HG03571 (cell line): ENCODE measurements around the gene GGTA1.
"Not testable (repeated sequence)": the region's sequence is repeated elsewhere in the genome, so short reads cannot be mapped to it uniquely, and the experiment has no call there.

ENCODE experiments used
- ATAC-seq: cut with Tn5 transposase; IDR thresholded peaks from one replicate; pipeline ENCODE4 v1.9.1; 2021; ENCODE audit not compliant: unreplicated experiment

GGTA1 gene

DNA sequence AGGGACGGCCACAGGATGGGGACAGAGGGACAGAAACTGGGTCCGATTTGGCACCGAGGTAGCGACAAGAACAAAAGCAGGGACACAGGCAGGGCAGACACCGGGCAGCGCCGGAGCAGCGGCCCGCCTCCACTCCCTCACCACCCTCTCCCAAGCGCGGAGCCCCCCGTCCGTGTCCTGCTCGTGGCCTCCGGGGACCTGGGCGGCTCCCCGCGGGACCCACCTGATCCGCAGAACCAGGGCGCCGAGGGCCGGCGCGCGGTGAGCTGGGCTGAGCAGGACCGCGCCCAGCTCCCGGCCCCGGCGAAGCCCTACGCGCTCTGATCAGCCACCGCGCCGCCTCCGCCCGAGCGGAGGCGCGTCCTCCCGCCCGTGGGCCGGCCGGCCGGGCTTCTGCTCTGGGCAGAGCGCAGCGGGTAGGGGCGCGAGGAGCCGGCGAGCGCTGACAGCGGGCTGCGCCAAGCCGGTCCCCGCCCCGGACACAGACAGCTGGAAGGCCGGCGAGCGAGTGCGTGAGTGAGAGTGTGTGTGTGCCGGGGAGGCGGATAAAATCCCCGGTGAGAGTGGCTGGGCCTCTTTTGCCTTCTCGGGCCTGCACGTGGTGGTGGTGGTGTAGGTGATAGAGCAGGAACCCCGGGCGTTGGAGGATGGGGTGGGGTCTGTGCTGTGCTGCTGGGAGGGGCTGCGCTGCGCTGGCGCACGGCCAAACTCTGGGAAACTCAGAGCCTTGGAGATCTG, at the start of gene GGTA1:
TSS of gene GGTA1 (minus strand) at position 418 of the 738 bp plus-strand sequence. CDS start 31,922 bp downstream, outside the sequence.
- ATAC-seq = no peak

DNA sequence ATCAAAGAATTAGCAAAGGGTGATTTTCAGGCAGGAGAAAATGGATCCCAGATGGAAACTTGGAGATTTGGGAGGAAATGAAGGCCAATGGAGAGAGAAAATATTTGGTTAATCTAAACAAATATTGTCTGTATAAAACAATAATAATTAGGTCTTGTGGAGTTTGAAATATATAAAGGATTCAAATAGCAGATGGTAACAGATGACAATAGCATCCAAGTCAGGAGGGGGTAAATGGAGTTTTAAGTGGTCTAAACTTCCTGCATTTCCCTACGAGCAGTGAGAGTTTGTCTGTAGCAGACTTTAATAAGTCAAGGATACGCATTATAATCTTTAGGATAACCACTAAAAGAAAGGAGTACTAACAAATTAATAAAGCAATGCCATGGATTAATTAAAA, 49.0 kb upstream of the GGTA1 start:
- no peak for ATAC-seq

DNA sequence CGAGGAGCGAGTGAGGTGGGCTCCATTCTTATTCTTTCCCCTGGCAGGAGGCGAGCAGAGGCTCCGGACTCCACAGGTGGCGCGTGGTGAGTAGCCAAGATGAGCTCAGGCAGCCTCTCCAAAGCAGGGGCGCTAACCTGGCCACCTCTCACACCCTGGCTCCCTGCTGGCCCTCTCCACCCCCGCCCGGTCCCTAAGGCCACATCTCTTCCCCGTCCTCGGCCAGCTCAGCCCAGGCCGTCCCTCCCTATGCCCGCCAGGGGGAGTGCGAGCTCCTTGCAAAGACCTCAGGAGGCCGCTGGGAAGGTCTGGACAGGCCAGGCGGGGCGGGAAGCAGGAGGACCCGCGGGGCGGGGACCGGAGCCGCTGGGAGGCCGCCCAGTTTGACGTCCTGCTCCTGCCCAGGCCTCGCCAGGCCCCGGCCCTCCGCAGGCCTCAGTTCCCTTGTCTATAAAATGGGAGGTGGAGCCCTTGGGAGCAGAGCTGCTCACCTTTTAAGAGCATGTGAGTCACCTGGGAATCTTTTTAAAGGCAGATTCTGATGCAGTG, 46.3 kb upstream of the GGTA1 start:
- peak; percentile 88 for ATAC-seq

DNA sequence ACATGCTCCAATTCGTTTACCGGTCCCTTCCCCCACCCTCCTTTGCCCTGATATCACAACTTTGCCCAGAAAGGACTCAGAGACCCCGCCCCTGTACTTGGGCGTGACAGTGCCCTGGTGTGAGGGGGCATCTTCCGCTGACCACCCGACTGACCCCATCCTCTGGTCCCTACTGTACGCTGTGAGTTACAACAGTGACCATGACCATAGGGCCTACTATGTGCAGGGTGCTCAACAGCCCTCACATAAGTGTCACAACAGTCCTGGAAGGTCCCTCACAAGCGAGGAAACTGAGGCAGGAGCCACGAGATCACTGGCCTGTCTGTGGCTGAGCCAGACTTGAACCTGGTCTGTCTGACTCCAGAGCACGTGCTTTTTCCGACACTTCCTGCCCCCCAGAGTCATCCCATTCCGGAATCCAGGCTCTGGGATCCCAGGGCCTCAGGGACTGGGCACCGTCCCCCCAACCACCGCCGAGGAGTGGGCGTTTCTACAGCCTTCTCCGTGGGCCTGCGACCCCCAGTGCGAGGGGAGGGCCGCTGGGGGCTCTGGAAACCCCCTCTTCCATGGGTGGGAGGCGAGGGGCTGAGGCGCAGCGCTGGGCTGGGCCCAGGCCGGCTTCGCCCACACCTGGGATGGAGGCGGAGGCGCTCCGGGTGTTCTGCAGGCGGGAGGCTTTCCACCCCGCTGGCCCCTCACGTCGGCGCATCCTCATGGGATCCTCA, 45.7 kb upstream of the GGTA1 start:
- no peak for ATAC-seq

DNA sequence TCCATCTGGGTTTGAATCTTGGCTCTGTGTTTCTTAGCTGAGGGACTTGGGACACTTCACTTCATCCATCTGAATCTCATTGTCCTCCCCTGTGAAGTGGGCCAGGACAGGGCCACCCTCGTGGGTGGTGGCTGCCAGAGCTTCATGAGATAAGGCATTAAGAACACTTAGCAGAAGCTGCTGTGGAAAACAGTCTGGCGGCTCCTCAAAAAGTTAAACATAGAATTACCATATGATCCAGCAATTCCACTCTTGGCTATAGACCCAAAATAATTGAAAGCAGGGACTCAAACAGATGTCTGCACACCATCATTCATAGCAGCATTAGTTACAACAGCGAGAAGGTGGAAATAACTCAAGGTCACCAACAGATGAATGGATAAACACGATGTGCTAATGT, 42.4 kb upstream of the GGTA1 start:
- ATAC-seq = no peak

DNA sequence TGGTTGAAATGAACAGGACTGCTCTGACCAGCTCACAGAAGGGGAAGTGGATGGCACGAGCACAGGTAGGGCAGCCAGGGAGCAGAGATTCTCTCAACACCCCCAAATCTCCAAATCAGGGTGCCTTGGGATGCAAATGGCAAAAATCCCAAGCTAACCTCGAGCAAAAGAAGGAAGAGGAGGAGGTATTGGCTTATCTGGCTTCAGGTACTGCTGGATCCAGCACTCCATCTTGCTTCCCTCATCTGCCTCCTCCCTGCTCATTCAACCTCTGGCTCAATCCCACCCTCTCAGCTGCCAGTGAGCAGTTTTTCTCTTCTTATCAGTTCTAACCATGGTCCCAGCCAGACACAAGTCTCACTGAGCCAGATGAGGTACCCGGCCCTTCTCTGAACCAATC, 41.6 kb upstream of the GGTA1 start:
- no peak for ATAC-seq

DNA sequence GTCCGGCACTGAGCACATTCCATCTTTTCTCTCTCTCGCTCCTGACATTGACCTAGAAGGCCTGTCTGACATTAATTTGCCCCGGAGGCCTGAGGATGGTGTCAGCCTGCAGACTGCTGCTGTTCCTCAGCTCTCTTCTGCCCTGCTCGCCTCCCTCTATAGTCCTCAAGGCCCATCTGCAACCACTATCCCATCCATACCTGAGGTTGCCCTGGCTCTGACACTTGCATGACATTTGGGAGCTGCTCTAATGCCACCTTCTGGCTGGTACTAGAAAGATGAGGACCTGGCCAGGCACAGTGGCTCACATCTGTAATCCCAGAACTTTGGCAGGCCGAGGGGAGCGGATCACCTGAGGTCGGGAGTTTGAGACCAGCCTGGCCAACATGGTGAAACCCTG, 38.6 kb upstream of the GGTA1 start:
- no peak for ATAC-seq

DNA sequence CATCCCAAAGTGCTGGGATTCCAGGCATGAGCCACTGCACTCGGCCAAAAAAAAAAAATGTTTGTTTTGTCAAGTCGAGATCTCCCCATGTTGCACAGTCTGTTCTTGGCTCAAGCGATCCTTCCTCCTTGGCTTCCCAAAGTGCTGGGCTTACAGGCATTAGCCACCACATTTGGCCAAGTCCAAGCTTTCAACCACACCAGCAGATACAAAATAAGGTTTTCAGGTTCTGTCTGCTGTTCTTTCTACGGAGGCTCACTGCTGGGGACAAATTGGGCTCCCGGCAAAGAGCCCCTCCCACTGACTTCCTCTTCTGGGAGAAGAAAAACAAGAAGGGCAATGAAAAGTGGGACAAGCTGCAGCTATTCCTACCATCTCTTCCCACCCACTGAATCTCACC, 37.6 kb upstream of the GGTA1 start:
- no peak for ATAC-seq

DNA sequence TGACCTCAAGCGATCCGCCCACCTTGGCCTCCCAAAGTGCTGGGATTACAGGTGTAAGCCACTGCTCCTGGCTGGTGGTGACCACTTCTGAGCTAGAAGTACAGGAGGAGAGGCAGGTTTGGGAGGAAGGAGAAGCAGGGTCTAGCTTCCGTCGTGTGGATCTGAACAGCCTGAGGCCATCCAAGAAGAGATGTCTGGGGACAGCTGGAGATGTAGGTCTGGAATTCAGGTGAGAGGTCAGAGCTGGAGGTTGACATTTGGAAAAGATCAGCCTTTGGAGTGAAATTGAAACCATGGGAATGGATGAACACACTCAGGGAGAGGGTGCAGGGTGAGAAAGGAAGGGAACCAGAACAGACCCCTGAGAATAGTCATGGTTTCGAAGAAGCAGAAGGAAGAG, 33.2 kb upstream of the GGTA1 start:
- ATAC-seq = no peak

DNA sequence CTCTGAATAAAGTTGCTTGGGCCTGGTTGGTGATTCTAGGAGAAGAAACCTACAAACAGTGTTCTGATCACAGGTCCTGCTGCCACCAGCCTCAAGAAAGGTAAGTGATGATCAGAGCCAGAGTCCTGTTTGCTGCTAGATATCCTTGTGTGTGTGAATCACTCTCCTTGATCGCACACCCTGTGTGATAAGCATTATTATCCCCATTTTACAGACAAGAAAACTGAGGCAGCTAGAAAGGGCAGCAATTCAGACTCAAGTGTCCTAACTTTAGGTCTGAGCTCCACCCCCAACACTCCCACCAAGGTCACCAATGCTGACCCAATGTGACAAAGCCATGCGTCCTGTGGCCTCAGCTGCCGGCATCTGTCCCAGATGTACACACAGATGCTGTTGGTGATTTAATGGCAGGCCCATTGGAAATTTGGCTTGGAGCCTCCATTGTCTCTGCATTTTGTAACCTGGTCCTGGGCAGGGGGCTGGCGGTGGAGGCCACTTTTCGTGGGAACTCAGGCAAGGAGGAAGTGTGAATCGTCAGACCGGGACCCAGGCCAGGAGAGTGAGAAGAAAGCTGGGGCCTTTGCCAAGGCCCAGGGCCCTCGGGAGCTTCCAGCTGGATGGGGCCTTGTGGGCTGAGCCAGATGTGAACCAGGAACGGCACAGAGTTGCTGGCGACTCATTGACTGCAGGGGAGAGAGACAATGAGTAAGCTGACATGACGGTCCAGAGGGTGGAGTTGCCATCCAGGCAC, 29.8 kb upstream of the GGTA1 start:
- no peak for ATAC-seq

DNA sequence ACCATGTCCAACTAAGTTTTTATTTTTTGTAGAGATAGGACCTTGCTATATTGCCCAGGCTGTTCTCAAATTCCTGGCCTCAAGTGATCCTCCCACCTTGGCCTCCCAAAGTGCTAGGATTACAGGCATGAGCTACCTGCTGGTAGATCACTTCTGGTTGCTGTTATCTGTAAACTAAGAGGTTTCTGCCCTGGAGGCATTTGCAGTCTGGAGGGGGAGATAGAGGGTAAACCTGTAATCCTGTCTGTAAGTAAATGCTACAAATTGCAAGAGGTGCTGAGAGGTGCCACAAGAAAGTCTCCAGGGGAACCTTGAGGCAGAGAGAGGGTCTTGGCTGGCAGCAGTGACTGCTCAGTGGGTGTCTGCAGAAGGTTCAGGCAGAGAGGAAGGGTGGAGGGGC, 29.0 kb upstream of the GGTA1 start:
- ATAC-seq = no peak

DNA sequence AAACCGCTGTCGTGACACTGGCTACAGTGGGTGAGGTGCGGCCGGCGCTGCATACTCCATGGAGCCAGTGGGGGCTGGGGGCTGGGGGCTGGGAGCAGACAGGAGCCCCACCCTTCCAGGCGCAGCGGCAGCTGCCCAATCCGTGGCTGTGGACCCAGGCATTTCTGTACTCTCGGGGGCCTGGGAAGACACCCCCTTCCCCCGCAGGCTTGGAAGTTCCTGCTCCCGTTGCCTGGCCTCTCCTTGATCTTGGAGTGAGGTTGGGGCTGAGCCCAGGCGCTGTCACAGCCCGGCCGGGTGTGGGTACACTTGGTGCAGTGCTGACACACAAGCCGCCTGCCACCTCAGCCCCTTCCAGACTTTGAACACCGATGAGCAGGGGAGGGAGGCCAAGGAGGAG, 27.7 kb upstream of the GGTA1 start:
- ATAC-seq = no peak

DNA sequence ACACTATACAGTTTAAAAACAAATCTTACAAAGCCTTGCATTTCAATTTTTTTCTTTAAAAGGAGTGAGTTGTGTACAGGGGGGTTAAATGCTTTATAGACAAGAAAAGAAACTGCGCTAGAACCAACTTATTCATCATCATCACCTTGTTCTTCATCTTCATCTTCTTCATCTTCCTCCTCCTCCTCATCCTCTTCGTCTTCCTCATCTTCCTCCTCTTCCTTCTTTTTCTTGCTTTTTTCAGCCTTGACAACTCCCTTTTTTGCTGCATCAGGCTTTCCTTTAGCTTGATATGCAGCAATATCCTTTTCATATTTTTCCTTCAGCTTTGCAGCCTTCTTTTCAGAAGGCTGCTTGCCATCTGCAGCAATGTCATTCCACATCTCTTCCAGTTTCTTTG, 20.0 kb upstream of the GGTA1 start:
- ATAC-seq = not testable (repeated sequence)

DNA sequence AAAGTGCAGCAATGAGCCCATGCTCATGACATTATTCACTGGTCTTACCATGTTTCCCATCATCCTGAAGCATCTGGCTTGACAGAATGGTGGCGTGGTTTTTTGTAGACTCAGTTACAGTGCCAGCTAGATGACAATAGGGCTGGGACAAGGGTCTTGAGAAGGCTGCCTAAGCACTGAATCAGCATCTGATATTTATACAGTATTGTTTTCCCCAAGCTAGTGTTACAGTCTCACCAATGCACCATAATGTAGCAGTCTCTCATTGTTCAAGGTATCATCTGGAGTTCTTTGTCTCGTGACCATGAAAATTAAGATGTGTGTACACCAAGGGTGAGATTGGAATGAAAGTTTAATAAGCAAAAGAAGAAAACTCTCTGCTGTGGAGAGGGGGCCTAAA, 19.0 kb upstream of the GGTA1 start:
- ATAC-seq = no peak

DNA sequence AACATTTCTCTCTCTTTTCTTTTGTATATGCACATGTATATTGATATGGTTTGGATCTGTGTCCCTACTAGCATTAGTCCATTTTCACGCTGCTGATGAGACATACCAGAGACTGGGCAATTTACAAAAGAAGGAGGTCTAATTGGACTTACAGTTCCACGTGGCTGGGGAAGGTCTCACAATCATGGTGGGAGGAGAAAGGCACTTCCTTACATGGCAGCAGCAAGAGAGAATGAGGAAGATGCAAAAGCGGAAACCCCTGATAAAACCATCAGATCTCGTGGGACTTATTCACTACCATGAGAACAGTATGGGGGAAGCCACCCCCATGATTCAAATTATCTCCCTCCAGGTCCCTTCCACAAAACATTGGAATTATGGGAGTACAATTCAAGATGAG, 13.5 kb upstream of the GGTA1 start:
- ATAC-seq = not testable (repeated sequence)

DNA sequence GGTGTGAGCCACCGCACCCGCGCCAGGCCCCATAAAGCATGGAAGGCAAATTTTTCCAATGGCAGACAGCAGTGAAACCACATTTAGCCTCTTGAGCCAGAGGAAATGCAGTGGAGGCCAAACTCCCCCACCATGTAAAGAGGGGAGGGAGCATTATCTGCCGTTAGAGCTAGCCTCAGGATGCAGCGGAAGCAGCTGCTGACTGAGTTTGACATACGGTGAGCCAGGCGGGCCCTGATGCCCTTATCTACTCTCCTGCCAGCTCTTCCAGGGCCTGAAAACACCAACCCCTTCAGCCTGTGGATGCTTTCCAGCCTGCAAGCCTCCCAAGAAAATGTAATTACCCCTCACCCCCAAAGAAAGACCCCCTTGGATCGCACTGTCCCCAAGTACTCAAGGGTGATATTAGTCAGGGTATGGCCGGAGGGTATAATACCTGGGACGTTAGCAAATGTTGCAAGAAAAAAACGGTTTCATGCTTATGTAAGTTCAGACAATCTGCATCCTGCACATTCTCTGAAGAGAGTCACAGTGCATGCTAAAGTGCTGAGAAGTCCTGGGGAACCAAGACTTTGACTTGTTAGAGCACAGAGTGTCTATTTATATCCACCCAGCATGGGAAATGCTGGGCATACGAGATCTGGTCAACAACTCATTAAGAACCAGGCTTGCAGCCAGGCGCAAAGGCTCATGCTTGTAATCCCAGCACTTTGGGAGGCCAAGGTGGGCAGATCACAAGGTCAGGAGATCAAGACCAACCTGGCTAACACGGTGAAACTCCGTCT, 11.3 kb upstream of the GGTA1 start:
- ATAC-seq = no peak

DNA sequence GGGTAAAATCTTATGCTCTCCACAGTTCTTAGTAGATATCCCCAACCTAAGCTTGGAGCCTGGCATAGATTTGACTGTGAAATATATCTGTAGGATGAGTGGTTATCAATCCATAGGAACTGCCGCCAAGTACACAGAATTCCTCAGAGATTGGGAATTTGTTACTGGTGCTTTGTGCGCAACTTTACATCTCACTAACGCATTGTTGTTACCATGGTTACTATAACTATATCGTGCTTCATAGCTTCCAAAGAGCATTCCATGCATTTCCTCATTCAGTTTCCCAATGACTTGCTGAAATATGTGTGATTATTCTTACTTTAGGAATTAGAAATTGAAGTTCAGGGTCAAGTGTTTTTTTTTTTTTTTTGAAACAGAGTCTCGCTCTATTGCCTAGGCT, 9.5 kb upstream of the GGTA1 start:
- ATAC-seq = no peak

DNA sequence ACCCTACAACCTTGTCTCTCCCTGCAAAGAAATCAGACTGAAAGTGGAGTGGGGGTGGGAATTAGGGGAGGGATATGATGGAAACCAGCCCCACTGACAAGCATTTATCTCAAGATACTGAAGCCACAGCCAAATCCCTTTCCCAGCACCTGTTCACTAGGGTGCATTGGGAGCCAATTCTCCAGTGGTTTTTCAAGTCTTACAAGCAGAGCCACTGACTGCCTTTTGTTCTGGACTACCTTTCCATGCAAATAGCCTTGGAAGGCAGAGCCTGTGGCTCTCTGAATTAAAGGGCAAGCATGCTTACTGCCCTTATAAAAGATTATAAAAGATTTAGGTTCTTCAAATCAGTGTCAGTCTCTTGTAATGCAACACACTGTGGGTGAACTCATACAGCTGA, 8.8 kb upstream of the GGTA1 start:
- ATAC-seq = no peak

DNA sequence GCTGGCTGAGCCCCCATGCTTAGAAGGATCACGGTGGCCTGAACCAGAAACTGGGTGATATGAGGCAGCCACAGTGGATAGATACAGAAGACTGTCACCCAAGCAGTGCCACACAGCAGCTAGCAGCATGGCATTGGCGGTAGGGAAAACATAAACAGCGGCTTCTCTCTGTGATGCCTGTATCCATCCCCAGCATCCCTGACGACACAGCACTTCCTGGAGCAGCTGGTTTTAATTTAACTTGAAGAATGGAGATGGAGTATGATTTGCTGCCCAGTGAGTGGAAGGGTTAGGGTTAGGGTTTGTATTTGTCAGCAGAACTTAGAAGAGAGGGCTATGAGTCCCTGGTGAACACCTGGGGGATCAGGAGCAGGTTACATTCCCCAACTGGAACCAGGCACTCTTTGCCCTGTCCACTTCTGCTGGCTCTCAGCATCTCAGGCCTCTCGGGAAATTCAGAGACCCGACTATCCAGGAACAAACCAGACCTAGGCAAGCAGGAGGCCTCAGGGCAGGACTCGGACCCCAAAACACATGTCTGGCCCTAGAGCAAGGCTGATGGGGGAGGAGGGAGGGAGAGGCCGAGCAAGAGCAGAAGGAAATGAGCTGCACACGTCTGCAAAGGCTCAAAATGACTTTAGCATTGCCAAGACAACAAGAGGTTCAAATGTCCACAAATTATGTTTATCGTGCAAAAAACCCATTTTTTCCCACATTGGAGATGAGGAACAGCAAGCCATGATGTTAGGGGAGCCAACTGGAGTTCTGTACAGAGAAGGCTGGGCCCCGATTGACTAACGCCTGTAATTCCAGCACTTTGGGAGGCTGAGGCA, 6.5 kb upstream of the GGTA1 start:
- ATAC-seq = no peak

DNA sequence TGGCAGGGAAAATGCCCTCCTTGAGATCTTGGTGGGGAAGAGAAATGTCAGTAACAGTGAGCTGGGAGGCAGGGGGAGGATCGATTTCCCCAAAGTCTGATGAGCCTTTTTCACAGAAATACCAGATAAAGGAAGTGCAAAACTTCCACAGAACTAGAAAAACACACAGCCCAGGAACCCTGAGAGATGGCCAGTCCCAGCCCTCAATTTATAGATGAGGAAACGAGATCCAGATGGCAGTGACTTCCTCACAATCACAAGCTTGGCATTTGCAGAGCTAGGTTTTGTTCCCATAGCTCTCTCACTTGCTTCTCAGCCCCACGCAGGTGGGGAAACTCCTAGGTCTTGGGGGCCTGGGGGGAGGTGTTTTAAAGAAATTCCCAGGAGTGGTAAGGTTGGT, 3.8 kb upstream of the GGTA1 start:
- no peak for ATAC-seq
